Fibroblast of lung (primary cell): ENCODE data around the gene NPHP3. TPM values are rescaled to one million over a fixed set of nuclear protein-coding genes. Genes with fewer than 3 reads are reported as not detected.
A peak's percentile ranks its signal among the peaks of the same experiment; 100 is the strongest.

Experiments
- DNase-seq, 2 donors: peaks; one replicate each; pipeline versions ENCODE4 v3.0.0 to v3.0.0-alpha.2; 2010; ENCODE audit warnings: low read depth in 2 of 2
- H2AFZ ChIP-seq: 2 replicates; pipeline ENCODE4 v1.5.1; 2012; ENCODE audit warnings: low read length, control low read depth, inconsistent platforms
- H3K27ac ChIP-seq: 2 replicates; pipeline ENCODE4 v1.5.1; 2011; ENCODE audit warnings: low read length, control low read depth; ENCODE audit not compliant: insufficient read depth
- H3K27me3 ChIP-seq: 2 replicates; pipeline ENCODE4 v1.5.1; 2011; ENCODE audit warnings: mild to moderate bottlenecking, low read length; ENCODE audit not compliant: control insufficient read depth, insufficient read depth
- H3K36me3 ChIP-seq: 2 replicates; pipeline ENCODE4 v1.5.1; 2011; ENCODE audit warnings: low read length; ENCODE audit not compliant: control insufficient read depth, insufficient read depth
- H3K4me1 ChIP-seq: 2 replicates; pipeline ENCODE4 v1.5.1; 2011; ENCODE audit warnings: low read length; ENCODE audit not compliant: control insufficient read depth, insufficient read depth; ENCODE audit errors: extremely low read depth
- H3K4me2 ChIP-seq: 2 replicates; pipeline ENCODE4 v1.5.1; 2011; ENCODE audit warnings: low read length, control low read depth; ENCODE audit not compliant: insufficient read depth; ENCODE audit errors: extremely low read depth
- H3K4me3 ChIP-seq, 4 experiments: fragments of 200-600 bp in 1 of 4; sonication (generic) in 1 of 4; replicated peaks in 1 of 4; 2 replicates each; pipeline ENCODE4 v1.5.1; 2011 to 2016; ENCODE audit warnings: low read length in 4 of 4, low read depth in 3 of 4, mild to moderate bottlenecking in 3 of 4, control low read depth in 2 of 4, inconsistent platforms in 1 of 4, mixed read lengths in 1 of 4; ENCODE audit not compliant: insufficient read depth in 1 of 4; ENCODE audit errors: control extremely low read depth in 1 of 4
- H3K79me2 ChIP-seq: 2 replicates; pipeline ENCODE4 v1.5.1; 2012; ENCODE audit warnings: mild to moderate bottlenecking, low read length, inconsistent platforms; ENCODE audit not compliant: control insufficient read depth, insufficient read depth
- H3K9ac ChIP-seq: 2 replicates; pipeline ENCODE4 v1.5.1; 2011; ENCODE audit warnings: mild to moderate bottlenecking, low read length, control low read depth; ENCODE audit not compliant: insufficient read depth
- H3K9me3 ChIP-seq: 2 replicates; pipeline ENCODE4 v1.5.1; 2012; ENCODE audit warnings: low read depth, low read length; ENCODE audit not compliant: control insufficient read depth, insufficient read depth
- H4K20me1 ChIP-seq: 2 replicates; pipeline ENCODE4 v1.5.1; 2011; ENCODE audit warnings: low read length; ENCODE audit not compliant: control insufficient read depth, insufficient read depth; ENCODE audit errors: extremely low read depth
- EZH2 ChIP-seq: IDR thresholded peaks from 2 replicates; pipeline ENCODE4 v1.5.1; 2012; ENCODE audit warnings: low read length, control low read depth, mild to moderate bottlenecking; ENCODE audit errors: missing control alignments
- polyA plus RNA-seq, 2 donors: library from polyadenylated mRNA; depleted of rRNA in 1 of 2; stranded (reverse) in 1 of 2; unstranded in 1 of 2; fragments of >200 nt; gene quantifications; 2 replicates each; pipeline ENCODE4 v1.2.1, GENCODE V29; 2011 to 2012; ENCODE audit warnings: missing spikeins in 1 of 2
- total RNA-seq: library from RNA; depleted of rRNA; stranded (reverse); fragments of >200 nt; gene quantifications from 2 replicates; pipeline ENCODE4 v1.2.1, GENCODE V29; 2014
- TF ChIP-seq, protein P1 (sequence below), 2 donors: IDR thresholded peaks in 1 of 2; conservative IDR thresholded peaks in 1 of 2; 1 replicate in 1 of 2; 2 replicates in 1 of 2; pipeline ENCODE4 v1.5.1; 2011 to 2012; ENCODE audit warnings: low read length in 2 of 2, control low read depth in 1 of 2, inconsistent platforms in 1 of 2, low read depth in 1 of 2, mild to moderate bottlenecking in 1 of 2

NPHP3 gene
- total and polyA plus RNA-seq, 2 donors (not counting 1 experiment from before 2014, with no cell fraction given) = 24.4 to 38.5 TPM

DNA sequence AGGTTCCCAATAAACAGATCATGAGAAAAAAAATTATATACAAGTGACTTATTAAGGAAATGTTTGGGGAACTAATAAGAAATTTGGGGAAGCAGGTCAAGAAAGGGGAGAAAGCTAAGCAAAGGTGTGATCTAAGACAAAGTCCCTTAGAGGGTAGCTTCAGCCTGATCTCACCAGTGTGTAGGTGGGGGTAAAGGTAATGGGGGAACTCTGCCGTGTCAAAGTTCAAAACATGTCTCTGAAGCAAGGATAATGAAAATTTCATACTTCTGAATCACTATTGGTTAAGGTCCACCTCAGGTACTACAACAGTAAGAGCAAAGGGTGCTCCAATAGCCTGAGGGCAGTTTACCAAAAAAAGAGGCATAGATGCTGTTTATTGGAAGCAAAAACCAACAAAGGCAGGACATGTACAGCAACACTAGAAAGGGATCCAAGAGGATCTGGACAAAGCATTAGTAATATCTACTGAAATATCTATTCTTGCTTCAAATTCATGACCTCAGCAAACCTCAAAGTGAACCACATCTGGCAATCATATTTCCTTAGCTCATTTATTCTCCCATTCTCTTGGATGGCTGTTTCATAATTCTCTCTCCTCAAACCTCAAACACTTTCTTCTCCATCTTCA, 69.5 kb downstream of the NPHP3 start:
- H3K9ac ChIP-seq = no peak overlapping the region
- H3K36me3 ChIP-seq = no peaks in the 10 kb centered on the region
- no peak overlapping the region for H3K4me3 ChIP-seq
- no peak overlapping the region for H3K27ac ChIP-seq
- TF ChIP-seq, protein P1, sequence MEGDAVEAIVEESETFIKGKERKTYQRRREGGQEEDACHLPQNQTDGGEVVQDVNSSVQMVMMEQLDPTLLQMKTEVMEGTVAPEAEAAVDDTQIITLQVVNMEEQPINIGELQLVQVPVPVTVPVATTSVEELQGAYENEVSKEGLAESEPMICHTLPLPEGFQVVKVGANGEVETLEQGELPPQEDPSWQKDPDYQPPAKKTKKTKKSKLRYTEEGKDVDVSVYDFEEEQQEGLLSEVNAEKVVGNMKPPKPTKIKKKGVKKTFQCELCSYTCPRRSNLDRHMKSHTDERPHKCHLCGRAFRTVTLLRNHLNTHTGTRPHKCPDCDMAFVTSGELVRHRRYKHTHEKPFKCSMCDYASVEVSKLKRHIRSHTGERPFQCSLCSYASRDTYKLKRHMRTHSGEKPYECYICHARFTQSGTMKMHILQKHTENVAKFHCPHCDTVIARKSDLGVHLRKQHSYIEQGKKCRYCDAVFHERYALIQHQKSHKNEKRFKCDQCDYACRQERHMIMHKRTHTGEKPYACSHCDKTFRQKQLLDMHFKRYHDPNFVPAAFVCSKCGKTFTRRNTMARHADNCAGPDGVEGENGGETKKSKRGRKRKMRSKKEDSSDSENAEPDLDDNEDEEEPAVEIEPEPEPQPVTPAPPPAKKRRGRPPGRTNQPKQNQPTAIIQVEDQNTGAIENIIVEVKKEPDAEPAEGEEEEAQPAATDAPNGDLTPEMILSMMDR (conservative IDR thresholded peaks at IDR 0.05 in 1 of 2, IDR thresholded peaks at IDR 0.05 in 1 of 2; ENCODE audit: low read depth in 1 of 2, low read length in 2 of 2) = no peak
- no peak for TF ChIP-seq EZH2
- H3K9me3 ChIP-seq = no peaks in the 10 kb centered on the region
- no peaks in the 10 kb centered on the region for H3K27me3 ChIP-seq
- no peak overlapping the region for H3K4me2 ChIP-seq
- DNase-seq = peak; percentile 45 to 49
- no peak overlapping the region for H2AFZ ChIP-seq
- no peaks in the 10 kb centered on the region for H4K20me1 ChIP-seq
- H3K79me2 ChIP-seq = no peaks in the 10 kb centered on the region
- H3K4me1 ChIP-seq = no peaks in the 10 kb centered on the region

DNA sequence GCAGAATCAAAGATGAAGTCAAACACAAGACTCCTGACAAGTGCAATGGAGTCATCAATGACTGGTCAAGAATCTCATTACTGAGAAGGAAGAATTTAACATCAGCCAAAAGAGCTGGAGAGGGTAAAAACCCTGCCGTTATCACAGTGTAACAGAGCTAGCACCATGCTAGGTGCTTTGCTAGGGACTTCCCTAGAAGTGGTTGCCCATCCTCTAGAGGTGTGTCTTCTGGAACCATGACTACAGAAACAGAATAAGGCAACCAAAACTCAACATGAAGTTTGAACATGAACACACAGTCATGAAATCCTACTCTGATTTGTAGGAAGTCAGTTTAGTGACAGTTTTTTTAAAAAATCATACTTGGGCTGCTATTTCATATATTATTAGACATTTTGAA, 72.1 kb downstream of the NPHP3 start:
- no peaks in the 10 kb centered on the region for H4K20me1 ChIP-seq
- H3K9me3 ChIP-seq = no peaks in the 10 kb centered on the region
- H3K4me2 ChIP-seq = no peak overlapping the region
- no peaks in the 10 kb centered on the region for H3K79me2 ChIP-seq
- H3K27ac ChIP-seq = no peak overlapping the region
- TF ChIP-seq, protein P1 (conservative IDR thresholded peaks at IDR 0.05 in 1 of 2, IDR thresholded peaks at IDR 0.05 in 1 of 2; ENCODE audit: low read depth in 1 of 2, low read length in 2 of 2) = no peak
- no peak for TF ChIP-seq EZH2
- no peak for DNase-seq
- no peak overlapping the region for H3K4me3 ChIP-seq
- H2AFZ ChIP-seq = no peak overlapping the region
- no peak overlapping the region for H3K9ac ChIP-seq
- no peaks in the 10 kb centered on the region for H3K36me3 ChIP-seq
- no peaks in the 10 kb centered on the region for H3K27me3 ChIP-seq
- H3K4me1 ChIP-seq = no peaks in the 10 kb centered on the region

DNA sequence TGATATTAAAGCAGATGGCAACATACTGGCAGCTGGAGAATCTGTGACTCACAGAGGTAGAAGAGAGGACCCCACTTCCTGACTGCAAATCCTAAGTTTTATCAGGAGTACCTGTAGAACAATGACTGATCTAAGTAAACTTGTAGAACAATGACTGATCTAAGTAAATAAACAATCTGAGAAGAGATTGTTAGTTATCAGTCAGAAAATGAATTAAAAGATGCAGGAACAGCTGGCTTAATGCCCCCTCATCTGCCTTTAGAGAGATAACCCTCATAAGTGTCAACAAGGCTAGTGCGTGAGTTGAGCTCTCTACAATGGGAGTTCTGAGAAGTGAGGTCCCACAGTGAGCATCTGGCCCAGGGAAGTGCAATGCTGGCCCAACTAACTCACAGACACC, 77.2 kb downstream of the NPHP3 start:
- Histone ChIP-seq H2AFZ (no peak overlapping the region), H3K9ac (no peak overlapping the region), H3K27ac (no peak overlapping the region), H3K4me1 (no peaks in the 10 kb centered on the region), H3K79me2 (no peaks in the 10 kb centered on the region), H3K4me3 (no peak overlapping the region), H3K27me3 (no peaks in the 10 kb centered on the region), H4K20me1 (no peaks in the 10 kb centered on the region), H3K9me3 (no peaks in the 10 kb centered on the region), H3K4me2 (no peak overlapping the region), H3K36me3 (no peaks in the 10 kb centered on the region)
- TF ChIP-seq EZH2 = no peak
- TF ChIP-seq, protein P1 (conservative IDR thresholded peaks at IDR 0.05 in 1 of 2, IDR thresholded peaks at IDR 0.05 in 1 of 2; ENCODE audit: low read depth in 1 of 2, low read length in 2 of 2) = no peak
- no peak for DNase-seq
